ENCODE measurements around the gene CDCP2. TPM values are rescaled to one million over a fixed set of nuclear protein-coding genes. Genes with fewer than 3 reads are reported as not detected.
"Not testable (repeated sequence)": the region's sequence is repeated elsewhere in the genome, so short reads cannot be mapped to it uniquely, and the experiment has no call there.

The CDCP2 gene
- total RNA-seq, 1 donor from 2014 or later, result not detected

DNA sequence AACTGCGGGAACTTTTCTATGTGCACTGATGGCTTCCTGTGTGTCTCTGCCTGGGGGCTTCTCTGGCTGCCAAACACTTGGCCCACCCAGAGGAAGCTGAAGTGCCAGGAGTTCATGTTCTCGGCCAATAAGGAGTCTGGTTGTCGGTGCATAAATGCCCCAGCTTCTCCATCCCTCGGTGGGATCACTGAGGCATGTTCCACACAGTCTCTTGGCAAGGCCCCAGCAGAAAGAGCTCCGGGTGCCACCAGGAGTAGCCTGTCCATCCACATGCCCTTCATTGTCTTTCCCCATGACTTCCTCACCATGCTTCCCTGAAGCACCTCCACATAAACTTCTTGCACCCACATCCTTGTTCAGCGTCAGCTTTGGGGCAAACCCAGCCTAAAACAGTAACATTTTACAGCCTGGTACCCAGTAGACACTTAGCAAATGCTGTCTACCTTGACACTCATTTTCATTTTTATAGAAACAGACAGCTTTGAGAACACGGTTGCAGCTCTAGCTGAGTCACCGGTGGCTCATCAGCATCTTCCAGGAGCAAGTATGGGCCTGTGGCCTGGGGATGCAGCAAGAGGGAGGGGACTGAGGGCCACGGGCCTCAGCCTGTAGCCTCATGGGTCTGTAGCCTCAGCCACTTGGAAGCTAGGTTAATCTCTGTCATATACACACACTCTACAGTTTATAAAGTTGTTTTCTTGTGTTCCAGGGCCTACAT, 14.8 kb upstream of the CDCP2 start:
- Mint-ChIP-seq H3K9me3 (no peaks in the 10 kb centered on the region), H3K36me3 (no peaks in the 10 kb centered on the region), H3K4me1 (no peaks in the 10 kb centered on the region), H3K27me3 (ENCODE audit: low read depth) (no peaks in the 10 kb centered on the region), H3K27ac (no peak overlapping the region), H3K4me3 (no peak overlapping the region)
- DNase-seq (ENCODE audit: low spot score in 2 of 2, unreplicated experiment in 2 of 2), result no peak
- TF ChIP-seq, protein P1, sequence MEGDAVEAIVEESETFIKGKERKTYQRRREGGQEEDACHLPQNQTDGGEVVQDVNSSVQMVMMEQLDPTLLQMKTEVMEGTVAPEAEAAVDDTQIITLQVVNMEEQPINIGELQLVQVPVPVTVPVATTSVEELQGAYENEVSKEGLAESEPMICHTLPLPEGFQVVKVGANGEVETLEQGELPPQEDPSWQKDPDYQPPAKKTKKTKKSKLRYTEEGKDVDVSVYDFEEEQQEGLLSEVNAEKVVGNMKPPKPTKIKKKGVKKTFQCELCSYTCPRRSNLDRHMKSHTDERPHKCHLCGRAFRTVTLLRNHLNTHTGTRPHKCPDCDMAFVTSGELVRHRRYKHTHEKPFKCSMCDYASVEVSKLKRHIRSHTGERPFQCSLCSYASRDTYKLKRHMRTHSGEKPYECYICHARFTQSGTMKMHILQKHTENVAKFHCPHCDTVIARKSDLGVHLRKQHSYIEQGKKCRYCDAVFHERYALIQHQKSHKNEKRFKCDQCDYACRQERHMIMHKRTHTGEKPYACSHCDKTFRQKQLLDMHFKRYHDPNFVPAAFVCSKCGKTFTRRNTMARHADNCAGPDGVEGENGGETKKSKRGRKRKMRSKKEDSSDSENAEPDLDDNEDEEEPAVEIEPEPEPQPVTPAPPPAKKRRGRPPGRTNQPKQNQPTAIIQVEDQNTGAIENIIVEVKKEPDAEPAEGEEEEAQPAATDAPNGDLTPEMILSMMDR (IDR thresholded peaks at IDR 0.05; ENCODE audit: unreplicated experiment), result no peak

- not testable (repeated sequence) for H3K27ac Mint-ChIP-seq; H3K27me3 Mint-ChIP-seq (ENCODE audit: low read depth); H3K36me3 Mint-ChIP-seq; DNase-seq (ENCODE audit: low spot score in 2 of 2, unreplicated experiment in 2 of 2); H3K4me3 Mint-ChIP-seq; H3K9me3 Mint-ChIP-seq; H3K4me1 Mint-ChIP-seq
Observed at GRCh38 chr1:54166357-54166756, 13.6 kb upstream of the CDCP2 start.

- H3K36me3 Mint-ChIP-seq, result no peaks in the 10 kb centered on the region
- no peak for DNase-seq (ENCODE audit: low spot score in 2 of 2, unreplicated experiment in 2 of 2)
- no peak overlapping the region for H3K27ac Mint-ChIP-seq
- H3K9me3 Mint-ChIP-seq, result no peaks in the 10 kb centered on the region
- TF ChIP-seq, protein P1 (IDR thresholded peaks at IDR 0.05; ENCODE audit: unreplicated experiment), result no peak
- no peak overlapping the region for H3K4me3 Mint-ChIP-seq
- H3K4me1 Mint-ChIP-seq, result no peaks in the 10 kb centered on the region
- H3K27me3 Mint-ChIP-seq (ENCODE audit: low read depth), result no peaks in the 10 kb centered on the region
Observed at GRCh38 chr1:54165146-54165545, 12.3 kb upstream of the CDCP2 start.

DNA sequence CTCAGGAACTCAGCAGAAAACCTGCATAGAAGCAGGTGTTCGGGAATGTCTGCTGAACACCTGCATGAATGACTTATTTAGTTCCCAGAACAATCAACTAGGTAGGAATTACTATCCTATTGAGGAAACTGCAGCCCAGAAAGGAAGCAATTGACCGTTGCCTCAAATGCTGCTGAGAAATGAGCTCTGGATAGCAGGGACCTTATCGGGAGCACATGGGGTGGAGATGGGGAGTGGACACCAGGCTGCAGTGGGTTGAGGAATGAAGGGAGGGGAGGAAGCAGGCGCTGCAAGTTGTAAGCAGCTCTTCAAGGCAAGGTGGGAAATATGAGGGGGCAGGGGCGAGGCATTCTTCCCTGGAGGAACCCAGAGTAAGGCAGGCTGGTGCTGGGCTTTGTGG, 10.8 kb upstream of the CDCP2 start:
- TF ChIP-seq, protein P1 (IDR thresholded peaks at IDR 0.05; ENCODE audit: unreplicated experiment), result no peak
- DNase-seq (ENCODE audit: low spot score in 2 of 2, unreplicated experiment in 2 of 2), result no peak
- H3K9me3 Mint-ChIP-seq, result no peaks in the 10 kb centered on the region
- H3K27ac Mint-ChIP-seq, result no peak overlapping the region
- no peaks in the 10 kb centered on the region for H3K4me1 Mint-ChIP-seq
- no peaks in the 10 kb centered on the region for H3K36me3 Mint-ChIP-seq
- H3K27me3 Mint-ChIP-seq (ENCODE audit: low read depth), result no peaks in the 10 kb centered on the region
- H3K4me3 Mint-ChIP-seq, result no peak overlapping the region

- TF ChIP-seq, protein P1 (IDR thresholded peaks at IDR 0.05; ENCODE audit: unreplicated experiment), result no peak
Observed at GRCh38 chr1:54163051-54163450, 10.3 kb upstream of the CDCP2 start.

DNA sequence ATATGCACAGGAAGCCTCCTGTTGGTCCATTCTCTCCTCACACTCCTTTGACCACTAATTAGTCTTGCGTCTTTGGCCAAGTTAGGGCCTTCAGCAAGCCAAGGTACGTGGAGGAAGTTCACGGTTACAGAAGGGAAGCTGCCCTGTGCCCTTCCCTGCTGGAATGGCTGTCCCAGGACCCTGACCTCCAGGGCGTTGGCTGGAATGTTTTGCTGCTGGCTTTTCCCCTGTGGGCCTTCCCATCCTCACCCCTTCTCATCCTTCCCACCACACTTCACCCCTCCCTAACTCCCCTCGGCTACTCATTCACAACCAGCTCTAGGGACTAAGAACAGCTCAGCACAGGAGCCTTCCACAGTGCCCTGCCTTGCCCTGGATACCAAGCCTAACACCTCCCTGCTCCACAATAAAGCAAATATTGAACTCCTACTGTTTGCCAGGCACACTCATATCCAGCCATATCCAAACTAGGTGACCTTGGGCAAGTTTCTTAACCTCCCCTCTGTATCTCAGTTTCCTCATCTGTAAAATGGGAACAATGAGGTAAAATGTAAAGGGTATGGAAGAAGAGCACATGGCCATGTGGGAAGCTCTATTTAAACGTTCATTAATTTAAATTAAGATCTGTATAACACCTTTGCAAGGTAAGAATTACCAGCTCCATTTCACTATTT, 8.8 kb upstream of the CDCP2 start:
- Mint-ChIP-seq H3K27me3 (ENCODE audit: low read depth) (no peaks in the 10 kb centered on the region), H3K27ac (no peak overlapping the region), H3K36me3 (no peaks in the 10 kb centered on the region), H3K9me3 (no peaks in the 10 kb centered on the region), H3K4me3 (no peak overlapping the region), H3K4me1 (no peaks in the 10 kb centered on the region)
- TF ChIP-seq, protein P1 (IDR thresholded peaks at IDR 0.05; ENCODE audit: unreplicated experiment), result no peak
- no peak for DNase-seq (ENCODE audit: low spot score in 2 of 2, unreplicated experiment in 2 of 2)

More at GRCh38 chr1:54163051-54163450, 10.3 kb upstream of the CDCP2 start:
- no peaks in the 10 kb centered on the region for H3K9me3 Mint-ChIP-seq
- no peak overlapping the region for H3K27ac Mint-ChIP-seq
- no peaks in the 10 kb centered on the region for H3K27me3 Mint-ChIP-seq (ENCODE audit: low read depth)
- H3K4me1 Mint-ChIP-seq, result no peaks in the 10 kb centered on the region
- no peak overlapping the region for H3K4me3 Mint-ChIP-seq
- no peak for DNase-seq (ENCODE audit: low spot score in 2 of 2, unreplicated experiment in 2 of 2)
- H3K36me3 Mint-ChIP-seq, result no peaks in the 10 kb centered on the region
